MG63 (cell line): ENCODE measurements around the gene DUSP8. TPM values are rescaled to one million over a fixed set of nuclear protein-coding genes. Genes with fewer than 3 reads are reported as not detected.
"Not testable (repeated sequence)": the region's sequence is repeated elsewhere in the genome, so short reads cannot be mapped to it uniquely, and the experiment has no call there.

Experiments used
- DNase-seq: peaks from one replicate; pipeline ENCODE4 v3.0.0-alpha.2; 2020
- H3K27me3 ChIP-seq: fragments of 250-450 bp; sonication (Bioruptor Pico); 2 replicates; pipeline ENCODE4 v1.5.1; 2020; ENCODE audit warnings: mild to moderate bottlenecking, moderate library complexity
- H3K36me3 ChIP-seq: fragments of 250-450 bp; sonication (Bioruptor Pico); 2 replicates; pipeline ENCODE4 v1.5.1; 2020; ENCODE audit warnings: mild to moderate bottlenecking, moderate library complexity
- H3K4me3 ChIP-seq: fragments of 250-450 bp; sonication (Bioruptor Pico); 2 replicates; pipeline ENCODE4 v1.5.1; 2020; ENCODE audit warnings: mild to moderate bottlenecking, moderate library complexity
- H3K9me3 ChIP-seq: fragments of 250-450 bp; sonication (Bioruptor Pico); 2 replicates; pipeline ENCODE4 v1.5.1; 2020; ENCODE audit warnings: mild to moderate bottlenecking, moderate library complexity
- total RNA-seq: library from RNA; depleted of rRNA; stranded (reverse); fragments of >200 nt; shearing (Covaris generic); gene quantifications from 2 replicates; pipeline ENCODE4 v1.2.3, GENCODE V29; 2014; ENCODE audit warnings: low replicate concordance

Gene DUSP8
- total RNA-seq, 1 experiment from 2014 or later: 4.5 TPM

DNA sequence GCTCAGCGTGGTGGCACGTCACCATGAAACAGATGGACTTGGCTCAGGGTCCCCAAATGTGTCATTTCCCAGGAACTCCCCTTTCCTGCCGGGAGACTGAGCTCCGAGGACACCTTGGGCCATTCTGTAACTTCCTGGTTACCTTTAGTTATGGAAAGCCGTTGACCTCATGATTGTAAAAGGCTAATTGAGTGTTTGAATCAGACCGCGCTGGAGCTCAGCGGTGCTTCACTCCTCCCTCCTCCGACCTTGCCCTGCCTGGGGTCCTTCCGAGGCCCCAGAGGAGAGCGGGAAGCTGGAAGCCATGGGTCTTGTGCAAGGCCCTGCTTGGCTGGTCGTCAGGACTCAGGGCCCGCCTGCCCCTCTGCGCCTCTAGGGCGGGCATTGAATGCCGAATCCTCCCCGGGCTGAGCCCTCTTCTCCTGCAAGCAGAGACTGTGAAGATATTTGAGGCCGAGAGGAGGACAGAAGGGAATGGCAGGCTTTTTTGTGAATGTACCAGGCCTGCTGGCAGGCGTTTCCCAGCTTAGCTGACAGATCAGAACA lies 24.6 kb upstream of the DUSP8 start:
- peaks cover 35% of the 10 kb centered on the region for H3K27me3 ChIP-seq
- DNase-seq, H3K36me3 ChIP-seq, H3K4me3 ChIP-seq, H3K9me3 ChIP-seq: not testable (repeated sequence)

DNA sequence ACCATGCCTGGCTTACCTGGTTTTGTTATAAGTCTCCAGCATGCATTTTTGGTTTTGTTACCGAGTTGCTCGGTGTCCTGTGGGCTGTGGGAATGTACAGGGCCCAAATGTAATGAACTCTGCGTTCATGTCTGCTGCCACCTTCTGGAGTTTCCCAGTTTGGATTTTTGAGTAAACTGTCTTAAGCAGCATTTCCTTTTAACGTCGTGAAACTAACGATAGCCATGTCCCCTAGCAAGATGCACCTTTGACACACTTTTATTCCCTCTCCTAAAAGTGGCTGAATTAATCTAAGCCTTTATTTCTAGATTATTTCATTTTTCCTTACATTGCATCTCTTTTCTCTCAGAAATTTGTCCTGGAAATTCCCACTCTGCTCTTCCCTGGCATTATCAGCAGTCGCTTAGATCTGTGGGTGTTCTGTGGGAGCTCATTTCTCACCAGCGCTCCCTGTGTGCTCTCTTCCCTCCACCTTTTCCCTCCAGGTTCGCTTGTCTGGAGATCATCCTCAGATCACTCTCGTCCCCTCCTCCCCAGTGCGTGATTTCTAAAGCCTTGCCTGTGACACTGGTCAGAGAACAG lies 24.0 kb upstream of the DUSP8 start:
- H3K36me3 ChIP-seq, H3K4me3 ChIP-seq, DNase-seq, H3K9me3 ChIP-seq: not testable (repeated sequence)
- H3K27me3 ChIP-seq: peaks cover 36% of the 10 kb centered on the region

DNA sequence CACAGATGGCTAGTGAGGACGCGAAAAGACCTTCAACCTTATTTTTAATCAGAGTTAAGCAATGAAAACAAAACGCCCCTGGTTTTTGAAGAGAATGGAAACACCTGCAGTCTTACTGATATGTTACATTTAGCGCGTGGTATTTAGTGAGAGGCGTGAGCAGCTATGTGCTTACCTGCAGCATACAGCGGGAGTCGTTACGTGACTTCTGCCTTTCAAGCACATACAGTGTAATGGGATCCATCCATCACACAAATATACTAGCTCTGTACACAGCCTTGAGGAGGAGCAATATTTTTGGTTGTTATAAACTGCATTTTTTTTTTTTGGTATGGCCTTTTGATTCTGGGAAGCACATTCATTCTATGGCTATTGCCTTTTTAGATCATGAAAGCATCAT lies 20.6 kb upstream of the DUSP8 start:
- DNase-seq: no peak
- H3K9me3 ChIP-seq: no peaks in the 10 kb centered on the region
- H3K4me3 ChIP-seq: no peak overlapping the region
- H3K36me3 ChIP-seq: no peaks in the 10 kb centered on the region
- peaks cover 22% of the 10 kb centered on the region for H3K27me3 ChIP-seq

DNA sequence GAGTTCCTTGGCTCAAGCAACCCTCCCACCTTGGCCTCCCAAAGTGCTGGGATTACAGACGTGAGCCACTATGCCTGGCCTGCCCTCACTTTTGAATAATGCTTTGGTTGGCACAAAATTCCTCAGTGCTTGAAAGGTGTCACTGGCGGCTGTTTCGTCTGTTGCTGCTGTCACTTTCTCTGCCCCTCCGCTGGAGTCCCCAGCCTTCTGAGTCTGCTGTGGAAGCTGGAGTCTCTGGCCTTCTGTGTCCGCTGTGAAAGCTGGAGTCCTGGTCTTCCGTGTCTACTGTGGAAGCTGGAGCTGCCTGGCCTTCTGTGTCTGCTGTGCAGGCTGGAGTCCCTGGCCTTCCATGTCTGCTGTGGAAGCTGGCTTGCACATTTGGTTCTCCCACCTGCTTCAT lies 17.9 kb upstream of the DUSP8 start:
- H3K27me3 ChIP-seq: peaks cover 24% of the 10 kb centered on the region
- no peak overlapping the region for H3K4me3 ChIP-seq
- no peaks in the 10 kb centered on the region for H3K9me3 ChIP-seq
- no peak for DNase-seq
- H3K36me3 ChIP-seq: no peaks in the 10 kb centered on the region

DNA sequence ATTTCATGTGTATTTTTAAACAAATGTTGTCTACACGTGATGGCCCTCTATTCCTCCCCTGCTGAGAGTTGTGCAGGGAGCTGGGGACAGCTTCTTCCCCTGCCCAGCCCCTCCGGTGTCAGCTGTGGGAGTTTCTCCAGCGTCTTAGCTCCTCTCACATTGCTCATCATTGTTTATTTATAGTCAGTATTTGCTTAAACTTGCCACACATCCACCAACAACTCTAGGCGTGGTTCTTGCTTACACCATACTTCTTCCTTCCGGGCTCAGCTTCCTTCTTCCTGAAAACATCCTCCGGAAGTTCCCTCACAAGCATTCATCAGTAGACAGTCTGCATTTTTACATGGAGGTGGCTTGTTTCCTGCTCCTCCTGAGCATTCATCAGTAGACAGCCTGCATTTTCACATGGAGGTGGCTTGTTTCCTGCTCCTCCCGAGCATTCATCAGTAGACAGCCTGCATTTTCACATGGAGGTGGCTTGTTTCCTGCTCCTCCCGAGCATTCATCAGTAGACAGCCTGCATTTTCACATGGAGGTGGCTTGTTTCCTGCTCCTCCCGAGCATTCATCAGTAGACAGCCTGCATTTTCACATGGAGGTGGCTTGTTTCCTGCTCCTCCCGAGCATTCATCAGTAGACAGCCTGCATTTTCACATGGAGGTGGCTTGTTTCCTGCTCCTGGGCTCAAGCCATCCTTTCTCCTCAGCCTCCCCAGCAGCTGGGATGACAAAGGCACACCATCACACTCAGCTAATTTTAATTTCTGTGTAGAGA lies 17.3 kb upstream of the DUSP8 start:
- H3K4me3 ChIP-seq, DNase-seq, H3K9me3 ChIP-seq, H3K36me3 ChIP-seq: not testable (repeated sequence)
- peaks cover 22% of the 10 kb centered on the region for H3K27me3 ChIP-seq

DNA sequence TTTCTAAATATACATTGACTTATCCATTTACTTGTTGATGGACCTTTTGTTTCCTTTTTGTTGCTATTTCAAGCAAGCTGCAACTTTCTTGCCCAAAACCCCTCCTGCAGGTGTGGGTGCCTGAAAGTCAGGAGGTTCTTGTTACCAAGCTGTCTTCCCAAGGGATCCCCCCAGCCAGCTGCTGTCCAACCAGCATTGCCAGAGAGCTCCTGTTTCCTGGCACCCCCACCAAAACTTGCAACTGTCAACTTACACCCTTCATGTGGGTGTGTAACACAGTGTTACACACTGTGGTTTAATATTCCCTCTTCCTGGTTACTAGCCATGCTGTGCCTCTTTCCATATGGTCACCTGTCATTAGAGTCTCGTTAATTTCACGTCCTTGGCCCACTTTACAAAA lies 14.6 kb upstream of the DUSP8 start:
- H3K4me3 ChIP-seq: no peak overlapping the region
- no peaks in the 10 kb centered on the region for H3K9me3 ChIP-seq
- no peak for DNase-seq
- no peaks in the 10 kb centered on the region for H3K36me3 ChIP-seq
- peaks cover 4% of the 10 kb centered on the region for H3K27me3 ChIP-seq

DNA sequence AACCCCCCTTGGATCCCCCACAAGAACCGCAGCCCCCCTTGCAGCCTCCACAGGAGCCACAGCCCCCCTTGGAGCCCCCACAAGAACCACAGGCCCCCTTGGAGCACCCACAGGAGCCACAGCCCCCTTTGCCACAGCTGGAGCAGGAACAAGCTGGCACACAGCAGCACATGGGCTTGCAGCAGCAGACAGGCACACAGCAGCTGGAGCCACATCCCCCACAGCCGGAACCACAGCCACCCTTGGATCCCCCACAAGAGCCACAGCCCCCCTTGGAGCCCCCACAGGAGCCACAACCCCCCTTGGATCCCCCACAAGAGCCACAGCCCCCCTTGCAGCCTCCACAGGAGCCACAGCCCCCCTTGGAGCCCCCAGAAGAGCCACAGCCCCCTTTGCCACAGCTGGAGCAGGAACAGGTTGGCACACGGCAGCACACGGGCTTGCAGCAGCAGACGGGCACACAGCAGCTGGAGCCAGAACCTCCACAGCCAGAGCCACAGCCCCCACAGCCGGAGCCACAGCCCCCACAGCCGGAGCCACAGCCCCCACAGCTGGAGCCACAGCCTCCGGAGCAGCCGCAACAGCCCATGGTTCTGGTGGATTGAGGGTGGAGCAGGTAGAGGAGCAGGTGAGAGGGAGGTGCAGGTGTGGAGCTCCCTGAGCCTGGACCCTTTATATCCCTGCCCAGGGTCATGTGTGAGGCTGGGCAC lies 12.7 kb upstream of the DUSP8 start, which contains the start of gene KRTAP5-1:
Gene KRTAP5-1 (minus strand): TSS at position 623 of the 710 bp plus-strand sequence. CDS start 34 bp downstream, at position 589.
- H3K27me3 ChIP-seq: not testable (repeated sequence)

DNA sequence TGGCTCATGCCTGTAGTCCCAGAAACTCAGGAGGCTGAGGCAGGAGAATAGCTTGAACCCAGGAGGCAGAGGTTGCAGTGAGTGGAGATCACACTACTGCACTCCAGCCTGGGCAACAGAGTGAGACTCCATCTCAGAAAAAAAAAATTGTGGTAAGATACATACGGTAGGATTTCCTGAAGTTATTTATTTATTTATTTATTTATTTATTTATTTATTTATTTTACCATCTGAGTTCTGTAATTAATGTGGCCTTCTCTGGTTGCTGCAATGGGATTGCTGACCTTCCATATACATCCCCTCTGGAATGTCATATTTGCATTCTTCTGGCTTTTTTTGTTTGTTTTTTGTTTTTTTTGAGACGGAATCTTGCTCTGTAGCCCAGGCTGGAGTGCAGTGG lies 10.8 kb upstream of the DUSP8 start:
- DNase-seq, H3K27me3 ChIP-seq, H3K36me3 ChIP-seq, H3K4me3 ChIP-seq, H3K9me3 ChIP-seq: not testable (repeated sequence)

More for the DNA sequence above, 12.7 kb upstream of the DUSP8 start, which contains the start of gene KRTAP5-1:
- not testable (repeated sequence) for DNase-seq, H3K9me3 ChIP-seq, H3K36me3 ChIP-seq, H3K4me3 ChIP-seq

DNA sequence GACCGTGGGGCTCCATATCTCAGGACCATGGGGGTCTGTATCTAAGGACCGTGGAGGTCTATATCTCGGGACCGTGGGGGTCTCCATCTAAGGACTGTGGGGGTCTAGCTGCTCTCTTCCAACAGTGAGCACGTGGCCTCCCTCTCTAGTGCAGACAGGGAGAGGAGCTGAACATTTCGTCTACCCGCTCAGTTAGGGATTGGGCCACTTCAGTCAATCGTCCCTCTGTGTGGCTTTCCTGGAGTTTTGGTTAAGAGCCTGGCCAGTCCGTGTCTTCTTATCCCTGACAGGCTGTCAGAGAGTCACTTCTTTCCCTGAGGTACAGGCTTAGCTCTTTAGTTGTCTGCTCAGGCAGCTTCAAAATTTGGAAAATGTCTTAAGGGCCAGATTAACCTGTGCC lies 9.9 kb upstream of the DUSP8 start:
- H3K27me3 ChIP-seq: peaks cover 3% of the 10 kb centered on the region; the same call in 1 of the 2 replicates
- DNase-seq: no peak
- H3K4me3 ChIP-seq: no peak overlapping the region
- no peaks in the 10 kb centered on the region for H3K36me3 ChIP-seq
- peaks cover 6% of the 10 kb centered on the region; the same call in 1 of the 2 replicates for H3K9me3 ChIP-seq

DNA sequence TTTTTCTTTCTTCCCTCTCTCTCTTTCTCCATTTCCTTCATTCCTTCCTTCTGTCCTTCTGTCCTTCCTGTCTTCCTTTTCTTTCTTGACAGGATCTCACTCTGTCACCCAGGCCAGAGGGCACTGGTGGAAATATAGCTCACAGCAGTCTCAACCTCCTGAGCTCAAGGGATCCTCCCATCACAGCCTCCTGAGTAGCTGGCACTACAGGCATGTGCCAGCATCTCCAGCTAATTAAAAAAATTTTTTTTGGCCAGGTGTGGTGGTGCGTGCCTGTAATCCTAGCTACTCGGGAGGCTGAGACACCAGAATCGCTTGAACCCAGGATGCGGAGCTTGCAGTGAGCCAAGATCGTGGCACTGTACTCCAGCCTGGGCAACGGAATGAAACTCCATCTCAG lies 4.8 kb upstream of the DUSP8 start:
- H3K4me3 ChIP-seq: no peak overlapping the region
- H3K9me3 ChIP-seq: peaks cover 6% of the 10 kb centered on the region; the same call in 1 of the 2 replicates
- no peaks in the 10 kb centered on the region for H3K36me3 ChIP-seq
- peaks cover 18% of the 10 kb centered on the region for H3K27me3 ChIP-seq
- no peak for DNase-seq

DNA sequence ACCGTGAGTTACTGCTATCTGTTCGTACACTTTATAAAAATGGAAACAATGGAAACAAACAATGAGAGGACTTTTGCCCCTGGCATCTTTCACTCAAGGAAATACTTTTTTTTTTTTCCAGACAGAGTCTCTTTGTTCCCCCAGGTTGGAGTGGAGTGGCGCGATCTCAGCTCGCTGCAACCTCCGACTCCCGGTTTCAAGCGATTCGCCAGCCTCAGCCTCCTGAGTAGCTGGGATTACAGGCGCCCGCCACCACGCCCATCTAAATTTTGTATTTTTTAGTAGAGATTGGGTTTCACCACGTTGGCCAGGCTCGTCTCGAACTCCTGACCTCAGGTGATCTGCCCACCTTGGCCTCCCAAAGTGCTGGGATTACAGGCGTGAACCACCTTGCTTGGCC lies 3.7 kb upstream of the DUSP8 start:
- H3K27me3 ChIP-seq: peaks cover 18% of the 10 kb centered on the region
- not testable (repeated sequence) for DNase-seq, H3K36me3 ChIP-seq, H3K4me3 ChIP-seq, H3K9me3 ChIP-seq

DNA sequence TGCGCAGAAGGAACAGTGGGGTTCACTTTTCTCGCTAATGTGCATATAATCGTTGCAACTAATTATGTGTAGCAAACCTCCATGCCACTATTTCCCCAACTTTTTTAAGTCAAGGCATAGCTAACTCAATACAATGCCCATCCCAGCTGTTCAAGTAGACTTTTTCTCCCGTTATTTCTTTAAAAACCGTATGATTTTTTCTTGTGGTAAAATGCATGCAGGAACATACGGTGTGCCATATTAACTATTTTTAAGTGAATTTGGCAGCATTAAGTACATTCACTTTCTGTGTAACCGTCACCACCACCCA lies 2.8 kb upstream of the DUSP8 start:
- no peak overlapping the region for H3K4me3 ChIP-seq
- H3K36me3 ChIP-seq: no peaks in the 10 kb centered on the region
- peaks cover 6% of the 10 kb centered on the region; the same call in 1 of the 2 replicates for H3K9me3 ChIP-seq
- no peak for DNase-seq
- peaks cover 18% of the 10 kb centered on the region for H3K27me3 ChIP-seq

DNA sequence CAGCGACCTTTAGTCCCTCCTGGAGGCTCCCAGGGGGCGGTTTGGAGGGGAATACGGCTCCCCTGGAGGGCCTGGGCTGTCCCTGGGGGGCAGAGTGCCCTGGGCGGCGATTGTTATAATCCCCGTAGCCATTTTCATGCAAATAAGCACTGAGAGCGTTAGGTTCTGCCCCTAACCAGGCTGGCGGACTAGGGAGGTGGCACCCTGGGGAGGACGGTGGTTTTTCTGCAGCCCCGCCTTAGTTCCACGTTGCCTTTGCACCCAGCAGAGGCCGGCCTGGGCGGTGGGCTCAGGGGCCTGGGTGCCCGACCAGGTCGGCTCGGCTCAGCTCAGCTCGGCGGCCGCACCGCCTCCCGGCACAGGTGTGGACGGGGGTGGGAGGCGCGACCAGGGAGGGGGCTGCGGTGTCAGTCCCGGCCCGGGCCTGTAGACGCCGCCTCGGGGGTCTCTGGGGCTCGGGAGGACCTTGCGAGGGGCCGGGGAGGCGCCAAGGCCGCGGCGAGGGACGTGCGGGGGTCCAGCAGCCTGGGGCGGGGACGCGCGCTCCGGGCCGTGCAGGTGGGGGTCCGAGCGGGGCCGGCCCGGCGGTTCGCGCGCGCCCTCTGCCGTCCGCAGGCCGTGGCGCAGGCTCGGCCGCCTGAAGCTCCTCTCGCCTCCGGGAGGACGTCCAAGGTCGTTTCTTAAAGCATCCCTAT lies 2.3 kb upstream of the DUSP8 start:
- H3K9me3 ChIP-seq: peaks cover 6% of the 10 kb centered on the region; the same call in 1 of the 2 replicates
- no peaks in the 10 kb centered on the region for H3K36me3 ChIP-seq
- peaks cover 18% of the 10 kb centered on the region for H3K27me3 ChIP-seq
- H3K4me3 ChIP-seq: peak overlapping the region; percentile 16; the same call in 1 of the 2 replicates
- peak; percentile 48 for DNase-seq

DNA sequence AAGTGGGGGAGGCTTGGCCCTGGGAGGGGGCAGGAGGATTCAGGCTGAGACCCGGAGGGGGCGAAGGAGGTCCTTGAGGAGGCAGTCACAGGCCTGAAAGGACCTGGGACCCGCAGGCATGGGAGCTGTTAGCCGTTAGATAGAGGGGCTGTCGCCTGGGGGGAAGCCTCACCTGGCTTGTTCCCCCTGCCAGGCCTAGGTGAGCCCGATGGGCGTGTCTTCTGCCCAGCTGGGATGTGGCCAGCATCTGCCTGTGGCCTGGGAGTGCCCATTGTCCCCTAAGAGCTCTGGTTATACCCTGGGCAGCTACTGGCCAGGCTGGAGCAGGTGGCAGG lies 1.8 kb upstream of the DUSP8 start:
- no peaks in the 10 kb centered on the region for H3K36me3 ChIP-seq
- no peak overlapping the region; the same call in 1 of the 2 replicates for H3K4me3 ChIP-seq
- H3K9me3 ChIP-seq: peaks cover 6% of the 10 kb centered on the region; the same call in 1 of the 2 replicates
- no peak for DNase-seq
- peaks cover 18% of the 10 kb centered on the region for H3K27me3 ChIP-seq

DNA sequence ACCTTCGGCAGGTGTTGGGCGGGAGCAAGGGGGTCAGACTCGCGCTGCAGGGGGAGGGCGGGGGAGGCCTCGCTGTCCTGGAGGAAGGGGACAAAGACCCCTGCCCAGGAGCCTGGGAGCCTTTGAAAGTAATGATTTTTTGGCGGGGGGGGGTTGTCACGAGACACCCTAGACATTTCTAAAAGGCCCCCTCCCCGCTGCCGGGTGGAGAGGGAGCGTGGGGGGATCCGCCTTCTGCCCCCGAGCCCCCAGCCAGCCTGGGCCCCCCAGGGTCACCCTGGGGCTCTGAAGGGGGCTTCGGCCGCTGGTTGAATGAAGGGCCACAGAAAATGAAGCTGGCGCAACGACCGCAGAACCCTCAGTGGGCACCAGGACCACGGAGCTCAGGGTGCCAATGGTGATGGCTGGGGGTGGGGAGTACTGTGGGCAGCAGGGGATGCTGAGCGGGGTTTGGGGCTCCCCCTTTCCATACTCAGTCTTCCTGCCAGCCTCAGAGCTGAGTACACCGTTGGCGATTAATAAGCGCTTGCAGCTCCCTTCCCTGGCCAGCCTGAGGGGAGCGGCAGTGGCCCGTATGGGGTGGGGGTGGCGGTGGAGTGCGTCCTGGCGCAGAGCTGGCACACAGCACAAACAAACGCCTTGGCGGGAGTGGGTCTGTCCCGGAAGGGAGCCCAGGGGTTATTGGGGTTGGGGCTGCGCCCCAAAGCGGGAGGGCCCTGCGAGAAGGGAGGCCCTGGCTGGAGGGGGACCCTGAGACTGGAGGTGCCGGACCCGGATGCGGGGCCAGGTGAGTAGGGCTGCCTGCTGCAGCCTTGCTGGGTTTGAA lies 1.2 kb upstream of the DUSP8 start:
- H3K27me3 ChIP-seq: peaks cover 18% of the 10 kb centered on the region
- peak overlapping the region; percentile 51 for H3K4me3 ChIP-seq
- no peaks in the 10 kb centered on the region for H3K36me3 ChIP-seq
- H3K9me3 ChIP-seq: peaks cover 3% of the 10 kb centered on the region; the same call in 1 of the 2 replicates
- no peak for DNase-seq

DNA sequence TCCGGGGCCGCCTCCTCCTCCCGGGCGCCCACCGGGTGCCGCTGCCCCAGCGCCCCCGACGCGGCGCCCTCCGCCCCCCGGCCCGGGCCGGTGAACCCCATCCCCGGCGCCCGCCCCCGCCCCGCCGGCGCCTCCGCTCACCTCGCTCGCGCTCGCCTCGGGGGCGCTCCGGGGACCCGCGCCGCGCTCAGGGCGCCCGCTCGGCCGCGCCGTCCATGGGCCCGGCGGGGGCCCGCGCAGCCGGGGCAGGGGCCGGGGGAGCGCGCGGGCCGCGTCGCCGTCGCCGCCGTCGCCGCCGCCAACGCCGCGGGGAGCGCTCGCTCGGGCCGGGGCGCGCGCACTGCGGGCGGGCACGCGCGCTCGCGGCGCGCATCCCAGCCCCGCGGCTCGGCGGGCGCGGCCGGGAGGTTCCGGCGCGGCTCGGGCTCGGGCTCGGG lies 293 bp downstream of the DUSP8 start:
- H3K27me3 ChIP-seq: peaks cover 16% of the 10 kb centered on the region
- H3K9me3 ChIP-seq: no peaks in the 10 kb centered on the region
- peak overlapping the region; percentile 58 for H3K4me3 ChIP-seq
- no peaks in the 10 kb centered on the region for H3K36me3 ChIP-seq
- DNase-seq: no peak
